A549 (cell line): Measurements from ENCODE around the gene MT1E. TPM values are rescaled to one million over a fixed set of nuclear protein-coding genes. Genes with fewer than 3 reads are reported as not detected.

Source experiments
- ATAC-seq, 2 experiments: fragments of 200-7000 bp in 1 of 2; fragments of >200 bp in 1 of 2; cut with Nextera tagmentation in 1 of 2; cut with Tn5 transposase in 1 of 2; 3 replicates each; pipeline versions ENCODE4 v1.8.0 to v1.9.1; 2018 to 2020; ENCODE audit warnings: mild to moderate bottlenecking in 1 of 2, moderate library complexity in 1 of 2
- CTCF ChIA-PET: fragments of 300-600 bp; sonication (Branson Sonifier 250); formaldehyde crosslinking; extraction: SDS; loops from one replicate; lab custom pipeline; 2021; ENCODE audit warnings: antibody characterized with exemption, inconsistent platforms; lab: Yijun Ruan, JAX
- POLR2A ChIA-PET: fragments of 350-600 bp; formaldehyde crosslinking; extraction: SDS; loops from one replicate; lab custom pipeline; 2021; ENCODE audit warnings: antibody characterized with exemption, inconsistent platforms; lab: Yijun Ruan, JAX
- DNase-seq, 2 experiments: peaks; one replicate each; pipeline versions ENCODE4 v3.0.0 to v3.0.0-alpha.2; 2011 to 2016; ENCODE audit warnings: low read depth in 1 of 2, low spot score in 1 of 2
- FAIRE-seq: peaks from 2 replicates; lab custom pipeline; 2011; peaks lifted over from hg19 to GRCh38; lab: Jason Lieb, UNC
- H3K27ac ChIP-seq, 2 experiments: fragments of >200 bp; sonication (Bioruptor Twin); formaldehyde crosslinking; 3 replicates each; pipeline ENCODE4 v1.5.1; 2016 to 2017
- H3K4me1 ChIP-seq: fragments of >200 bp; sonication (Bioruptor Twin); formaldehyde crosslinking; 3 replicates; pipeline ENCODE4 v1.6.1; 2016
- H3K4me2 ChIP-seq: fragments of >200 bp; sonication (Bioruptor Twin); formaldehyde crosslinking; 3 replicates; pipeline ENCODE4 v1.6.1; 2016
- H3K4me3 ChIP-seq: fragments of >200 bp; sonication (Bioruptor Twin); formaldehyde crosslinking; 3 replicates; pipeline ENCODE4 v1.5.1; 2016
- H3K9me3 ChIP-seq: fragments of >200 bp; sonication (Bioruptor Twin); formaldehyde crosslinking; 3 replicates; pipeline ENCODE4 v1.6.1; 2016
- CBX8 ChIP-seq: fragments of 200-600 bp; sonication (generic); IDR thresholded peaks from 2 replicates; pipeline ENCODE4 v1.6.1; 2016
- CEBPB ChIP-seq, 2 experiments: fragments of >200 bp in 1 of 2; sonication (Bioruptor Twin) in 1 of 2; formaldehyde crosslinking in 1 of 2; IDR thresholded peaks; 2 replicates each; pipeline ENCODE4 v1.6.1; 2012 to 2016
- CHD2 ChIP-seq: fragments of 150-350 bp; IDR thresholded peaks from 2 replicates; pipeline ENCODE4 v1.6.1; 2014; ENCODE audit warnings: low read length; ENCODE audit not compliant: partially characterized antibody
- EHMT2 ChIP-seq: fragments of 200-600 bp; sonication (generic); IDR thresholded peaks from 2 replicates; pipeline ENCODE4 v1.6.1; 2016; ENCODE audit warnings: antibody characterized with exemption, low read depth, mild to moderate bottlenecking, moderate library complexity
- GATA3 ChIP-seq: IDR thresholded peaks from 2 replicates; pipeline ENCODE4 v1.6.1; 2012; ENCODE audit warnings: borderline replicate concordance
- HEYL ChIP-seq: fragments of 250-450 bp; sonication (Bioruptor Pico); IDR thresholded peaks from 2 replicates; pipeline ENCODE4 v1.8.0; 2021; ENCODE audit warnings: mild to moderate bottlenecking, moderate library complexity
- HOXA7 ChIP-seq: fragments of 250-450 bp; sonication (Bioruptor Pico); IDR thresholded peaks from 2 replicates; pipeline ENCODE4 v1.5.0; 2020; ENCODE audit warnings: mild to moderate bottlenecking, moderate library complexity
- HOXB13 ChIP-seq: fragments of 250-450 bp; sonication (Bioruptor Pico); IDR thresholded peaks from 2 replicates; pipeline ENCODE4 v1.5.0; 2020; ENCODE audit warnings: low read depth, mild to moderate bottlenecking, moderate library complexity
- HOXB5 ChIP-seq: fragments of 250-450 bp; sonication (Bioruptor Pico); IDR thresholded peaks from 2 replicates; pipeline ENCODE4 v1.5.0; 2020; ENCODE audit warnings: mild to moderate bottlenecking, moderate library complexity
- JUNB ChIP-seq: fragments of >200 bp; sonication (Bioruptor Twin); formaldehyde crosslinking; IDR thresholded peaks from 2 replicates; pipeline ENCODE4 v1.6.1; 2016
- KDM1A ChIP-seq: fragments of 200-600 bp; sonication (generic); IDR thresholded peaks from 2 replicates; pipeline ENCODE4 v1.6.1; 2016; ENCODE audit warnings: low read depth, mild to moderate bottlenecking
- KDM5A ChIP-seq: fragments of 200-600 bp; sonication (generic); IDR thresholded peaks from 2 replicates; pipeline ENCODE4 v1.6.1; 2016; ENCODE audit warnings: antibody characterized with exemption, mild to moderate bottlenecking
- NR3C1 ChIP-seq: fragments of >200 bp; sonication (Bioruptor Twin); formaldehyde crosslinking; IDR thresholded peaks from 3 replicates; pipeline ENCODE4 v1.6.1; 2017
- POLR2A ChIP-seq: IDR thresholded peaks from 2 replicates; pipeline ENCODE4 v1.6.1; 2012; ENCODE audit warnings: mild to moderate bottlenecking, low read length
- RAD21 ChIP-seq, 2 experiments: fragments of >200 bp in 1 of 2; sonication (Bioruptor Twin) in 1 of 2; formaldehyde crosslinking in 1 of 2; IDR thresholded peaks in 1 of 2; conservative IDR thresholded peaks in 1 of 2; 2 replicates in 1 of 2; 3 replicates in 1 of 2; pipeline ENCODE4 v1.6.1; 2012 to 2018; ENCODE audit warnings: inconsistent platforms in 1 of 2
- RARB ChIP-seq: fragments of 250-450 bp; sonication (Bioruptor Pico); IDR thresholded peaks from 2 replicates; pipeline ENCODE4 v1.8.0; 2021; ENCODE audit warnings: mild to moderate bottlenecking, moderate library complexity
- RNF2 ChIP-seq: fragments of 200-600 bp; sonication (generic); IDR thresholded peaks from 2 replicates; pipeline ENCODE4 v1.6.1; 2016; ENCODE audit warnings: low read depth, mild to moderate bottlenecking, antibody characterized with exemption, moderate library complexity, borderline replicate concordance
- SREBF2 ChIP-seq: fragments of 450-650 bp; IDR thresholded peaks from 2 replicates; pipeline ENCODE4 v1.6.1; 2014; ENCODE audit warnings: mild to moderate bottlenecking, moderate library complexity
- TFCP2L1 ChIP-seq: fragments of 250-450 bp; sonication (Bioruptor Pico); IDR thresholded peaks from 2 replicates; pipeline ENCODE4 v1.5.0; 2021; ENCODE audit warnings: mild to moderate bottlenecking
- WGBS: methylation state at CpG from one replicate; pipeline ENCODE4 v1.1.6; 2017; ENCODE audit errors: missing lambda C conversion rate; 5-methylcytosine and 5-hydroxymethylcytosine counted together
- polyA plus RNA-seq, 4 experiments: library from polyadenylated mRNA; depleted of rRNA in 3 of 4; stranded (reverse); fragments of >200 nt; fragmentation: RNase III in 1 of 4; extraction: RNeasy Plus Mini Kit Qiagen cat#74134 plus additional on column Dnase treatment in 1 of 4; gene quantifications; 2 replicates in 3 of 4; 3 replicates in 1 of 4; pipeline ENCODE4 v1.2.3, GENCODE V29; 2011 to 2017
- TF ChIP-seq, protein P1 (sequence below): fragments of 250-450 bp; sonication (Bioruptor Pico); IDR thresholded peaks from 2 replicates; pipeline ENCODE4 v1.5.0; 2020; ENCODE audit warnings: low read depth, mild to moderate bottlenecking, moderate library complexity
- TF ChIP-seq, protein P2 (sequence below): IDR thresholded peaks from 2 replicates; pipeline ENCODE4 v1.6.1; 2012; ENCODE audit warnings: low read depth, borderline replicate concordance
- TF ChIP-seq, protein P3 (sequence below): IDR thresholded peaks from 2 replicates; pipeline ENCODE4 v1.6.1; 2012
- TF ChIP-seq, protein P4 (sequence below): IDR thresholded peaks from 2 replicates; pipeline ENCODE4 v1.6.1; 2012

The MT1E gene
- polyA plus RNA-seq, 2 of the 4 experiments (the other 2 are of a cell fraction), result not detected

DNA sequence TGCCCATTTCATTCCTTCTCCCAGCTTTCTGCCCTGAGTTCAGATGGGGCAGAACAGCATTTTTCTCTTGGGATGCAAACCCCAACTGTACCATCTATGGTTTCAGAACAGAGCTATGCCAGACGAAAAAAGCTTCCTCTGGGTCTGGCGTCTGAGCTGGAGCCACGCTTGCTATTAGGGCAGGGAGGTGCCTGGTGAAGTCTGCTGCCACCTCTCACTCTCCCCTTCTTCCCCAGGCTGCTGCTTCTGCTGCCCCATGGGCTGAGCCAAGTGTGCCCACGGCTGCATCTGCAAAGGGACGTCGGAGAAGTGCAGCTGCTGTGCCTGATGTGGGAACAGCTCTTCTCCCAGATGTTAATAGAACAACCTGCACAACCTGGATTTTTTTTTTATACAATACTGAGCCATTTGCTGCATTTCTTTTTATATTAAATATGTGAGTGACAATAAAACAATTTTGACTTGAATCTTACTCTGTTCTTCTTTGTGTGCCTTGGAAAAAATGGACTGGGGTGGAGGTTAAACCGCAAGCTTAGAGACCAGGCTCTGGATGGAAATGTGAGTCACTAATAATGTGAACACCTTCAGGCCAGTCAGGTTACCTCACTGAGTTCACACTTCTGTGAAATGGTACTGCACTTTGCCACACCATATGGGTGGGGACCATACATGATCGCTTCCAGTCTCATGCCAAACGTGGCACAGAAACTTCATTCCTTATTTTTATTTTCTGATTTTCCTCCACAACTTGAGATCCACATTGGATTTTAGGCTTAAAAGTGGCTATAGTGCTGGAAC lies 11.2 kb downstream of the MT1E start:
- H3K4me3 ChIP-seq, result no peak overlapping the region
- CTCF ChIA-PET, result interaction anchor here (7.2 to 25.6 kb wide), 2 partner anchors 27 to 66 kb away, joined by 36 to 340 read pairs; partner anchors contain the start of gene MT2A
- no peaks in the 10 kb centered on the region for H3K9me3 ChIP-seq
- TF ChIP-seq KDM5A, result no peak
- TF ChIP-seq HEYL, result no peak
- no peak for TF ChIP-seq CHD2
- TF ChIP-seq CEBPB (IDR thresholded peaks at IDR 0.05), result no peak
- TF ChIP-seq, protein P1, sequence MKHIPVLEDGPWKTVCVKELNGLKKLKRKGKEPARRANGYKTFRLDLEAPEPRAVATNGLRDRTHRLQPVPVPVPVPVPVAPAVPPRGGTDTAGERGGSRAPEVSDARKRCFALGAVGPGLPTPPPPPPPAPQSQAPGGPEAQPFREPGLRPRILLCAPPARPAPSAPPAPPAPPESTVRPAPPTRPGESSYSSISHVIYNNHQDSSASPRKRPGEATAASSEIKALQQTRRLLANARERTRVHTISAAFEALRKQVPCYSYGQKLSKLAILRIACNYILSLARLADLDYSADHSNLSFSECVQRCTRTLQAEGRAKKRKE (CRISPR knock-in tag), result no peak
- TF ChIP-seq KDM1A, result no peak
- TF ChIP-seq HOXB13 (CRISPR knock-in tag), result no peak
- no peak for TF ChIP-seq HOXA7 (CRISPR knock-in tag)
- TF ChIP-seq TFCP2L1, result no peak
- TF ChIP-seq RAD21 (conservative IDR thresholded peaks at IDR 0.05 in 1 of 2, IDR thresholded peaks at IDR 0.05 in 1 of 2), result no peak
- TF ChIP-seq RARB, result no peak
- no peak for TF ChIP-seq SREBF2
- TF ChIP-seq, protein P2, sequence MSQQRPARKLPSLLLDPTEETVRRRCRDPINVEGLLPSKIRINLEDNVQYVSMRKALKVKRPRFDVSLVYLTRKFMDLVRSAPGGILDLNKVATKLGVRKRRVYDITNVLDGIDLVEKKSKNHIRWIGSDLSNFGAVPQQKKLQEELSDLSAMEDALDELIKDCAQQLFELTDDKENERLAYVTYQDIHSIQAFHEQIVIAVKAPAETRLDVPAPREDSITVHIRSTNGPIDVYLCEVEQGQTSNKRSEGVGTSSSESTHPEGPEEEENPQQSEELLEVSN, result no peak
- TF ChIP-seq GATA3, result no peak
- TF ChIP-seq NR3C1, result no peak
- no peak for TF ChIP-seq EHMT2
- no peak for TF ChIP-seq RNF2
- TF ChIP-seq JUNB, result no peak
- TF ChIP-seq HOXB5 (CRISPR knock-in tag), result no peak
- TF ChIP-seq CBX8, result no peak
- H3K4me1 ChIP-seq, result 0 out of 3 replicates have a peak, but pooled peaks cover 3% of the 10 kb centered on the region
- DNase-seq (no peak), FAIRE-seq (no peak), ATAC-seq (no peak)
- H3K27ac ChIP-seq, result no peak overlapping the region
- no peak overlapping the region for H3K4me2 ChIP-seq
- POLR2A ChIA-PET, result interaction anchor here (1.4 kb wide), 1 partner anchor 46 kb away, joined by 4 read pairs; the partner anchor contains the start of gene MT1X
- WGBS, result 74% methylated on average over 9 of the region's 9 CpGs

DNA sequence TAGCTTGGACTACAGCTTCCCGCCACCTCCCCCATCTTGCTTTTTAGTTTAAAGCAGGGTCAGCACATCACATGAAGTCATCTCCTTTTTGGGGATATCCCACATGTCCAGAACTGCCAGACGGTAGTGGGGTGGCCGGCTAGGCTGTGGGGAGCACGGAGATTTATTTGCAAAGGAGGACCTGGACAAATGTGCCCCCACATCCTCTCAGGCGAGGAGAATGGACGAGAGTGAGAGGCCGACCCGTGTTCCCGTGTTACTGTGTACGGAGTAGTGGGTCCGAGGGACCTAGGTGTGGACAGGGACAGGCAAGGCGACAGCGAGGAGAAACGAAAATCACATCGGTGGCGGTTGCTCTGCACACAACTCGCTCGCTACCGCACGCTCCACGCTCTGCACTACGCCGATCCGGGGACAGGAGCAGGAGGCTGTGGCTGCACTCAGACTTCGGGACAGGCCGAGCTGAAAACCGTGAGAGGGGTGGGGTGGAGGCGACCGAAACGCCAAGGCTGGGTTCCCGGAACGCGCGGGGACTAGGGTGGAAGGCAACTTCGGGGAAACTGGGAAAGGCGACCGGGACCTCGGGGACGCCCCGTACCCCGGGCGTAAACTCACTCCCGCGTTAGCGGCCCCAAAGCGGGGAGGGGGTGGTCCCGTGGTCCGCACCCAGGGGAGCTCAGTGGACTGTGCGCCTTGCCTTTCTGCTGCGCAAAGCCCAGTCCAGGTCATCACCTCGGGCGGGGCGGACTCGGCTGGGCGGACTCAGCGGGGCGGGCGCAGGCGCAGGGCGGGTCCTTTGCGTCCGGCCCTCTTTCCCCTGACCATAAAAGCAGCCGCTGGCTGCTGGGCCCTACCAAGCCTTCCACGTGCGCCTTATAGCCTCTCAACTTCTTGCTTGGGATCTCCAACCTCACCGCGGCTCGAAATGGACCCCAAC lies 12.5 kb downstream of the MT1E start, which contains the start of gene MT1A:
MT1A (plus strand) TSS at position 853 of the 937 bp plus-strand sequence; CDS start at position 926, 73 bp downstream.
- FAIRE-seq, result no peak
- peak; percentile 23 to 40 for DNase-seq
- 48% methylated on average over 60 of the region's 68 CpGs for WGBS
- Histone ChIP-seq H3K4me2 (peak within 1 kb of the TSS; percentile 71), H3K9me3 (no peaks in the 10 kb centered on the region), H3K4me3 (peak within 1 kb of the TSS; percentile 43), H3K4me1 (0 out of 3 replicates have a peak, but pooled peaks cover 3% of the 10 kb centered on the region), H3K27ac (peak within 1 kb of the TSS; percentile 51 to 83; a peak in 5 of 6 replicates)
- ATAC-seq, result peak; percentile 68 to 77; a peak in 5 of 6 replicates
- TF ChIP-seq, protein P3, sequence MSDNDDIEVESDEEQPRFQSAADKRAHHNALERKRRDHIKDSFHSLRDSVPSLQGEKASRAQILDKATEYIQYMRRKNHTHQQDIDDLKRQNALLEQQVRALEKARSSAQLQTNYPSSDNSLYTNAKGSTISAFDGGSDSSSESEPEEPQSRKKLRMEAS, result peak; percentile 48; the same call in 1 of the 2 replicates
- TF ChIP-seq, protein P4, sequence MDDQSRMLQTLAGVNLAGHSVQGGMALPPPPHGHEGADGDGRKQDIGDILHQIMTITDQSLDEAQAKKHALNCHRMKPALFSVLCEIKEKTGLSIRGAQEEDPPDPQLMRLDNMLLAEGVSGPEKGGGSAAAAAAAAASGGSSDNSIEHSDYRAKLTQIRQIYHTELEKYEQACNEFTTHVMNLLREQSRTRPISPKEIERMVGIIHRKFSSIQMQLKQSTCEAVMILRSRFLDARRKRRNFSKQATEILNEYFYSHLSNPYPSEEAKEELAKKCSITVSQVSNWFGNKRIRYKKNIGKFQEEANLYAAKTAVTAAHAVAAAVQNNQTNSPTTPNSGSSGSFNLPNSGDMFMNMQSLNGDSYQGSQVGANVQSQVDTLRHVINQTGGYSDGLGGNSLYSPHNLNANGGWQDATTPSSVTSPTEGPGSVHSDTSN, result no peak
- peak; percentile 45 for TF ChIP-seq POLR2A
- POLR2A ChIA-PET, result interaction anchor here (0.9 kb wide), 1 partner anchor 45 kb away, joined by 3 read pairs; no protein-coding TSS in a partner anchor
- CTCF ChIA-PET, result interaction anchor here (1.2 to 25.6 kb wide), 3 partner anchors 13 to 64 kb away, joined by 3 to 340 read pairs (median 36); partner anchors contain the start of genes MT1E and MT2A
